GM18517 (cell line): Measurements from ENCODE around the gene DDX56.
A peak's percentile ranks its signal among the peaks of the same experiment; 100 is the strongest.

Source experiments
- ATAC-seq: cut with Tn5 transposase; IDR thresholded peaks from one replicate; pipeline ENCODE4 v1.9.1; 2021; ENCODE audit warnings: mild to moderate bottlenecking, moderate library complexity; ENCODE audit not compliant: unreplicated experiment

Gene DDX56, protein sequence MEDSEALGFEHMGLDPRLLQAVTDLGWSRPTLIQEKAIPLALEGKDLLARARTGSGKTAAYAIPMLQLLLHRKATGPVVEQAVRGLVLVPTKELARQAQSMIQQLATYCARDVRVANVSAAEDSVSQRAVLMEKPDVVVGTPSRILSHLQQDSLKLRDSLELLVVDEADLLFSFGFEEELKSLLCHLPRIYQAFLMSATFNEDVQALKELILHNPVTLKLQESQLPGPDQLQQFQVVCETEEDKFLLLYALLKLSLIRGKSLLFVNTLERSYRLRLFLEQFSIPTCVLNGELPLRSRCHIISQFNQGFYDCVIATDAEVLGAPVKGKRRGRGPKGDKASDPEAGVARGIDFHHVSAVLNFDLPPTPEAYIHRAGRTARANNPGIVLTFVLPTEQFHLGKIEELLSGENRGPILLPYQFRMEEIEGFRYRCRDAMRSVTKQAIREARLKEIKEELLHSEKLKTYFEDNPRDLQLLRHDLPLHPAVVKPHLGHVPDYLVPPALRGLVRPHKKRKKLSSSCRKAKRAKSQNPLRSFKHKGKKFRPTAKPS

DNA sequence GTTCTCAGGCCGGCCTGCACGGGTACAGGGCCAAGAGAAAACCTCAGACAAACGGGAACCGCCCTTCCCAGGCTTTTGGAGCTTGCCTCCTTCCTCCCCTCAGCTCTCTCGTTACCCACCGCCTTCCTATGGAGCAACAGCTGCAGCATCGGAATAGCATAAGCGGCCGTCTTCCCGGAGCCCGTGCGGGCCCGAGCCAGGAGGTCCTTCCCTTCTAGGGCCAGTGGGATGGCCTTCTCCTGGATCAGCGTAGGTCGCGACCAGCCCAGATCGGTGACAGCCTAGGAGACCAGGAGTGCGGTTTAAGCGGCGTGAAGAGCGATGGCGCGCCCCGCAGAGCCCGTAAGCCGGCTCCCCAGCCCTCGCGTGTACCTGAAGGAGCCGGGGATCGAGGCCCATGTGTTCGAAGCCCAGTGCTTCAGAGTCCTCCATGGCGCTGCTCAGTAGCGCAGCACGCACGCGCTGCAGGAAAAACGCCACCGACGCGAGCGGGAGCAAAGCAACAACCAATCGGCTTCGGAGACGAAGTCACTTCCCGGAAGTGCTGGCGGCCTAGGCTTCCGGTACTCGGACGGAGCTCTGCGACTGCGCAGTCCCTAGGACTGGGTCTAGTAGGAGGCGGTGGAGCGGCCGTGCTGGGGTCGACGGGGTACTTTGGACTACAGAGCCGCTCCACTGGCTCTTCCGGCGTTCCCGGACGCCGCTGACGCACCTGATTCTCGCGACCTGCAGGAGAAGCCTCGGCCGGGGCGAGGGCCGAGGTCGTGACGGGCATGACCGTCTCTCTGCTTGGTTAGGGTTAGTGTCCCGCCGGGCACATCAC lies at the start of gene DDX56:
Gene DDX56, minus strand, starts transcription at position 445 of the 823 bp plus-strand sequence. Its CDS starts 13 bp downstream, at position 432.
- peak; percentile 93 for ATAC-seq

DNA sequence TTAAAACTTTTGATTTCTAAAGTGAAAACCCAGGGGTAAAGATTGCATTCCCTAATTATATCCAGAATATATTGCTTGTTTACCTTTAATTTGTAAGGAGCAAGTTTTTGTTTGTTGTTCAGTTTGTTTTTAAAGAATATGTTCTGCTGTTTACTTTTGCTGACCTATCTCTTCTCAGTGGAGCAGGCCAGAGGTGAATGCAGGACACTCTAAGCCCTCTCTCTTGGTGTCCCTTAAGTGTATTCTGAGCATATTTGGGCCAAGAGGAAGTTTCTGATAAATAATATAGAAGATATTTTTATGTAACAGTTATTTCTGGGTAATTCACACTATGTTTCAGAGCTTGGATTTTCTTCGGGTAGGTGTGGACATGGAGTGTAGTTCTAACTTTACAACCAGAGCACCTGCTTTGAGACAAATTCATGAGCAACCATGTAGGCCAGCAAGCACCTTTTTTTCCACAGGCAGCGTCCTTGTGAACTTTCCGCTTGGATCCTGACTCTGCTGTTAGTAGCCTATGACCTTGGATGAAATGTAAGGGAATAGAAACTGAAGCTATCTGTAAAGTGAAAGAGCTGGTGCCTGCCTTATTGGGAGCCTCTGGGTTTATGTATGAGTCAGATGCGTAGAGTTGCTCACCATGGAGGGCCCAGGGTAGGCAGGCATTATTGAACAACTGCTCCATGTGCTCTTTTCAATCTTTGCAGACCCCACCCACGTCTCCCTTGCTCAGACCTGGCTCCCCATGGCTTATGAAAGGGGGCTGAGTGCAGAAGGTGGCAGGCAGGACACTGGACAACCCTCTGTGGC lies 48.8 kb upstream of the DDX56 start:
- ATAC-seq, result peak; percentile 69

- no peak for ATAC-seq
Measured at GRCh38 chr7:44621750-44622103, 48.0 kb upstream of the DDX56 start.

- ATAC-seq, result no peak
Measured at GRCh38 chr7:44621034-44621749, 47.5 kb upstream of the DDX56 start.

DNA sequence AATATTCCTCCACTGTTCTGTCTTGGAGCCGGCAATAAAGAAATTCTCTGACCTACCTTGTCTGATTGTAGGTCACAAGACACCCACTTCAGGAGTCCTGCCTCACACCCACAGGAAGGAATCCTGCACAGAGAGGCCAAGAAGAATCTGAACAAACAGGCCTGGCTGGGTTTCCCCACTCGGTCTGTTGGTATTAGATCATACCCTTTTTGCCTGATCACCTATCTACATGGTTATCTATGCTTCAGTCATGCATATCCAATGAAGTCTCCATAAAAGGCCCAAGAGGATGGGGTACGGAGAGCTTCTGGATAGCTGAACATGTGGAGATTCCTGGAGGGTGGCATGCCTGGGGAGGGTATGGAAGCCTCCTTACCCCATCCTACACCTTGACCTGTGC lies 45.0 kb upstream of the DDX56 start:
- no peak for ATAC-seq

GRCh38 chr7:44618045-44618444 lies 44.3 kb upstream of the DDX56 start:
- no peak for ATAC-seq

DNA sequence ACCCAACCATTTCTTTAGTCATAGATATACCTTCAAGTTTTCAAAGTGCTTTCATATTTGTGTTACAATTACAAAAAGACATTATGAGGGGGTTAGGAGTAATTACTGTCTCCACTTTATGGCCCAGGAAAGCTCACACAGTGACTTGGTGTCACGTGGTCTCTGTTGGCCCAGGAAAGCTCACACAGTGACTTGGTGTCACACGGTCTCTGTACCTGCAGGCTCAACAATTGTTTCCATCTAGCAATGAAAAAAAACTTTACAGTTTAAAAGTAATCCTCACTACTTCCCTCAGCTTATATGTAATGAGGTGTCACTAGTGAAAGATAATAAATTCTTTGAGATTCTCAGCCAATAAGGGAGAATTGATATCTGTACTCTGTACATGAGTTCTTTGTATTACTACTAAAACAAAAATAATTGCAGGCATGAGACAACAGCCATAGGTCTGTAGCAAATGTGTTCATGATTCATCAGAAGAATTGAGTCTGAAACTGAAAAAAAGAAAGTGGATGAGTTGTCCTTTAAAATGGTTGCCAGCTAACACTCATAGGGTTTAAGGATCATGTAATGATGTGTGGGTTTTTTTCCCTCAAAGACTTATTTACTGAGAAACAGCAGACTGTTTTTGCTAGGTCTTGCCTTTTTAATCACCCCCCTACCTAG lies 43.6 kb upstream of the DDX56 start:
- ATAC-seq, result no peak

- ATAC-seq, result no peak
Measured at GRCh38 chr7:44616545-44616944, 42.8 kb upstream of the DDX56 start.

GRCh38 chr7:44615793-44616192 lies 42.1 kb upstream of the DDX56 start:
- no peak for ATAC-seq

GRCh38 chr7:44615149-44615611 lies 41.5 kb upstream of the DDX56 start:
- ATAC-seq, result no peak

DNA sequence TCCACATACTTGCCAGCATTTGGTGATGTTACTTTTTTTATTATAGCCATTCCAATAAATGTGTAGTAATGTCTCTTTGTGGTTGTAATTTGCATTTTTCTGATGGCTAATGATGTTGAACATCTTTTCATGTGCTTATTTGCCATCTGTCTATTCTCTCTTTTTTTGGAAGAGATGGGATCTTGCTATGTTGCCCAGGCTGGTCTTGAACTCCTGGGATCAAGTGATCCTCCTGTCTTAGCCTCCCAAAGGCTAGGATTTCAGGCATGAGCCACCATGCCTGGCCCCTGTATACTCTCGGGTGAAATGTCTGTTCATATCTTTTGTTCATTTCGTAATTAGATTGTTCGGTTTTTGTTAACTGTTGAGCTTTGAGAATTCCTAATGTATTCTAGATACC lies 36.1 kb upstream of the DDX56 start:
- ATAC-seq, result no peak

DNA sequence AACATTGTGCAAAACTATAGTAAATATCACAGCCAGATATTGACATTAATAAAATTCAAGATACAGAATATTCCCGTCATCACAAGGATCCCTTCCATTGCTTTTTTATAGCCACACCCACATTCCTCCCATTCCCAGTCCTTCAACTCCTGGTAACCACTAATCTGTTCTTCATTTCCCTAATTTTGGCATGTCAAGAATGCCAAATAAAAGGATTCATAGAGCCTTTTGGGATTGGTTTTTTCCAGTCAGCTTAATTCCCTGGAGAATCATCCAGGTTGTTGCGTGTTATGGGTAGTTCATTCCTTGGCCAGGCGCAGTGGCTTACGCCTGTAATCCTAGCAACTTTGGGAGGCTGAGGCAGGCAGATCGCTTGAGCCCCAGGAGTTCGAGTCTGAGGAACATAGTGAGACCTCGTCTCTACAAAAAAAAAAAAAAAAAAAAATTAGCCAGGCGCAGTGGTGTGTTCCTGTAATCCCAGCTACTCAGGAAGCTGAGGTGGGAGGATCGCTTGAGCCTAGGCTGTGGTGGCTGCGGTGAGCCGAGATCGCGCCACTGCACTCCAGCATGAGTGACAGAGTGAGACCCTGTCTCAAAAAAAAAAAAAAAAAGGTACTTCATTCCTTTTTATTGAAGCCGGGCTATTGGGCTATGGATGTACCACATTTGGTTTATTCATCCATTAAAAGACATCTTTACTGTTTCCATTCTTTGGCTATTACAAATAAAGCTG lies 35.4 kb upstream of the DDX56 start:
- ATAC-seq, result no peak

DNA sequence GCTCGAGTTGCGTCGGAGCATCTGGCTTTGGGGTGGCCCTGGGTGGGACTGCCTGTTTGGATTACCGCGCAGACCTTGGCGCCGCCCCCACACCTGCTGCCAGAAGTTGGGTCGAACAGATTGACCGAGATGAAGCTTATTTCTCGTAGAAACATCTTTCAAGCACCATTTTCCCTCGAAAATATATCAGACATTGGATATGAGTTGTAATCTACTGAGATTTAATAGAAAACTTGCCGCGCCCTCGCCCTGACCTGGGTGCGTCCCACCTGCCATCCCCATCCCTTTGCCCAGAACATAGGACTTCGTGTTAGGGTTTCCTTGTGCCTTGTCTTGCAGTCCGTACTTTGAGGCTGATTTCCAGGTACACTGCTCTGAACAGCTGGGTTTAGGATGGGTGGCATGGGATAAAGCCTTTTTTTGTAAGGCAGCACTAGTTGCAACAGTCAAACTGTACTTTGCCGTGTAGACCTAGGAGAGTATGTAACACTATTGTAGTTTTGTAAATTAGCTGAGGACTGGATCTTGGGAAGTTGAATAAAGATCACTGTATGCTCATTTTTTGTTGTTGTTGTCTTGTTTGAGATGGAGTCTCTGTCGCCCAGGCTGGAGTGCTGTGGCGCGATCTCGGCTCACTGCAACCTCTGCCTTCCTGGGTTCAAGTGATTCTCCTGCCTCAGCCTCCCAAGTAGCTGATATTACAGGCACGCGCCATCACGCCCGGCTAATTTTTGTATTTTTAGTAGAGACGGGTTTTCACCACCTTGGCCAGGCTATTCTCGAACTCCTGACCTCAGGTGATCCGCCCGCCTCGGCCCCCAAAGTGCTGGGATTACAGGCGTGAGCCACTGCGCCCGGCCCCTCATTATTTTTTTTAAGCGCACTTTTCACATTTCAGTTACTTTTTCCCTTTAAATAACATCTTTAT lies 33.7 kb upstream of the DDX56 start:
- ATAC-seq, result no peak

DNA sequence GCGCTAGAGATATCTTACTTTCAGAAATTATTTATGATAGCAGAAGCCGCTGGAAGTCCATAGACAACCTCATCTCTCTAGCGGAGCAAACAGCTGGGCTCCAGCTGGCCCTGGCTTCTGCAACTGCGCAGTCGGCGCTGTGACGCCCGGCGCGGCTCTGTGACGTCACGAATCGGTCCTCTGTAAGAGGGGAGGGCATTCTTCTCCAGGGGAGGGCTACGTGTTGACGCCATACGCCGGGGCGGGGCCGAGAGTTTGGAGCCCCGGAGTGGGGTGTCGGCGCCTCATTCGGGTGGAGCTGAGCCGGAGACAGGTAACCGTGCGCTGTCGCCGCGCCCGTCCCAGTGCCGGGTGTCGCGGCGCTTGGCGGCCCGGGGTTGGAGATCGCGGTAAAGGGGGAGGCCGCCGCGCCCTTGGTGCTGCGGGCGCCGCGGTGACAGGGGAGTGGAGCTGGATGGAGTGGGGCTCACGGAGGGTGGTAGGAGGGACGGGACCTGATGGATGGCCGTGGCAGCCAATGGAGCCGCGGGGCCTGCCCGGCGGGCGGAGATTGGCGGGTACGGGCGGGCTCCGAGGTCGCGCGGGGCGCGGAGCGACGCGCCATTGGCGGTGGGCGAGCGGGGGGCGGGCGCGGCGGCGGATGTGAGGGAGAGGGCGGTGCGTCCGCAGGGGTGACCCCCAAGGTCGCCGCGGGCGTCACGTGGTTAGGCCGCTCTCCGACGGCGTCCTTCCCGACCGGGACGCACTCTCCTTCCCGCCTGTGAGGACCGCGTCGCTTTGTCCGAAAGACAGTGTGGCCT lies 32.8 kb upstream of the DDX56 start, which contains the start of gene OGDH:
Gene OGDH, plus strand, starts transcription at position 287 of the 800 bp plus-strand sequence. CDS start 17,717 bp downstream, outside the sequence.
- peak; percentile 93 for ATAC-seq

DNA sequence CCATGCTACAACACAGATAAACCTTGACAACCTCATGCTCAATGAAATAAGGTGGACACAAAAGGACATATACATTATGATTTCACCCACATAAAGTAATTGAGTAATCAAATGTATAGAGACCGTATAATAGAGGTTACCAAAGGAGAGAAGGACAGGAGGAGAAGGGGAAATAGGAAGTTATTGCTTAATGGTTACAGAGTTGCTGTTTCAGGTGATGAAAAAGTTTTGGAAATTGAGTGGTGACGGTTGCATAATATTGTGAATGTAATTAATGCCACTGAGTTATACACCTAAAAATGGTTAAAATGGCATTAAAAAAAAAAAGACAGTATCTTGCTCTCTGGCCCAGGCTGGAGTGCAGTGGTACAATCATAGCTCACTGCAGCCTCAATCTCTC lies 31.2 kb upstream of the DDX56 start:
- no peak for ATAC-seq

- no peak for ATAC-seq
Measured at GRCh38 chr7:44603193-44603592, 29.5 kb upstream of the DDX56 start.

DNA sequence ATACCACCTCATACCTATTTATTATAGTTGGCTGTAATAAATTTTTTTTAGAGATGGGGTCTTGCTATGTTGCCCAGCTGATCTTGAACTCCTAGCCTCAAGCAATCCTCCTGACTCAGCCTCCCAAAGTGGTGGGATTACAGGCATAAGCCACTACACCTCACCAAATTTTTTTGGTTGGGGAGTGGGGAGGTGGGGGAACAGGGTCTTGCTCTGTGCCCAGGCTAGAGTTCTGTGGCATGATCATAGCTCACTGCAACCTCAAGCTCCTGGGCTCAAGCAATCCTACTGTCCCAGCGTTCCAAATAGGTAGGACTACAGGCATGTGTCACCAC lies 28.8 kb upstream of the DDX56 start:
- ATAC-seq, result no peak
